ENCODE measurements around the gene FEM1B.
A peak's percentile ranks its signal among the peaks of the same experiment; 100 is the strongest.

Gene FEM1B

DNA sequence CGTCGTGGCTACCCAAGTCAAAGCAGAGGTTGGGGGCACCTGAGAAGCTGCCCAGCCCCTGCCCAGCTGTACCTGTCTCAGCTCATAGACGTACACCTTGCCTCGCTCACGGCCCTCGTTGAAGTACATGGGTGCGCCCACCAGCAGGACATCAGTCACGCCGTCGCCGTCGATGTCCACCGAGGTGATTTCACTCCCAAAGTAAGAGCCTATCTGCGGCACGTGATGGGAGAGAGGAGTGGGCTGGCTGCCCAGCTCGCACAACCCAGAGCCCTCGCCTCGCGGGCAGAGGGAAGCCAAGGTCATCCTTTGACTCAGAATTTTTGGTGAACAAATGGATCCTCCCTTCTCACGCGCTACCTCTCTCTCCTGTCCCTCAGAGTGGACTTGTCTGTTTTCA lies 54.7 kb downstream of the FEM1B start:
- TF ChIP-seq CTCF (conservative IDR thresholded peaks at IDR 0.05; ENCODE audit: low read depth, low read length) = no peak
- DNase-seq (ENCODE audit: low read depth) = no peak
- H3K4me3 ChIP-seq (ENCODE audit: low read depth, low read length) = no peak overlapping the region

DNA sequence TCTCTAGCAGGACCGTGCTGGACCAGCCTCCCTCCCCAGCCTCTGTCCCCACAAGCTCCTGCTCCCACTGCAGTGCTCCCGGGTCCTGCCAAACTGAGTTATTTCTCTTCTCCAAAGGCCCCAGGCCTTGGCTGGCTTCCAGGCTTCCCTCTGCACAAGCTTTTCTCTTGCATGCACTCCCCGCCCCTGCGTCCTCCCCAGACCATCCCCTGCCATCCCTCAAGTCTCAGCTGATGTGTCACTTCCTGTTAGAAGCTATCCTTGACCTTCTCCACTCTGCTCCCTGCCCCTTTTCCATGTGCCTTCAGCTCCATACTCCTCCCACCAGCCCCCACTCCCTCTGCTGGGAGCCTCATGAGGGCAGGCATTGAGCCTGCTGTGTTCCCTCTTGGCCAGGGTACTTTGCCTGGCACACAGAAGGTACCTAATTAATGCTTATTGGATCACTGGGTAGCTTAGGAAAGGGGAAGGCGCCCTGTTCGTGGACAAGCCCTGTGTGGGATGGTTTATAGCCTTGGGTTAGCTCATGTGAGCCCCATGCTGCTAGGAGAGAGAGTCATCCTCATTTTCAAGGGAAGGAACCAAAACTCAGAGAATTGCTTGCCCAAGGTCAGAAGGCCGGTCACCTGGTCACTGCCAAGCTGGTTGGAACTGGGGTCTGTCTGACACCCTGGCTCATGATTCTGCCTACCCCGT lies 56.4 kb downstream of the FEM1B start:
- no peak overlapping the region for H3K4me3 ChIP-seq (ENCODE audit: low read depth, low read length)
- DNase-seq (ENCODE audit: low read depth) = peak; percentile 67

DNA sequence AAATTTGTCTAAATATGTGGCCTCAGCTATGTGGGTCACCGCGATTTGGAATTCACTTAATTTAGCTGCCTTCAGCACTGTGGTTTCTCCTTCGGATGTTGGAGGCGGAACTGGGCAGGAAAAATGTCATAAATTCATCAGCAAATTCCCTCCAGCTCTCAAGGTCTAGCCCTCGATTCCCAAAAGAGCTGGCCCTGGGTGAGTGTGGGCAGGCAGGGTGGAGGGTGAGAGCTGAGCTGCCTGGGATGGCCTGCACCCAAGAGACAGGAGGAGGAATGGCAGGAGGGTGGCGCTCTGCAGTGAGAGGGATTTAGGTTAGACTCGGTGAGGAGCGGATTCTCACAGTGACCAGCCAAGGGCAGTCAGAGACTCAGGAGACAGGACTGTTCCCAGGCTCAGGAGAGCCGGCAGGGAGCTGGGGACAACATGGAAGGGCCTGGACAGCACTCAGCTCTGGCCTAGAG lies 57.1 kb downstream of the FEM1B start:
- peak; percentile 67 for DNase-seq (ENCODE audit: low read depth)
- TF ChIP-seq CTCF (conservative IDR thresholded peaks at IDR 0.05; ENCODE audit: low read depth, low read length) = peak; percentile 13
- no peak overlapping the region for H3K4me3 ChIP-seq (ENCODE audit: low read depth, low read length)

More for the DNA sequence above, 56.4 kb downstream of the FEM1B start:
- TF ChIP-seq CTCF (conservative IDR thresholded peaks at IDR 0.05; ENCODE audit: low read depth, low read length) = no peak

GRCh38 chr15:68335251-68335650 lies 57.7 kb downstream of the FEM1B start:
- no peak for DNase-seq (ENCODE audit: low read depth)
- H3K4me3 ChIP-seq (ENCODE audit: low read depth, low read length) = no peak overlapping the region
- TF ChIP-seq CTCF (conservative IDR thresholded peaks at IDR 0.05; ENCODE audit: low read depth, low read length) = no peak

DNA sequence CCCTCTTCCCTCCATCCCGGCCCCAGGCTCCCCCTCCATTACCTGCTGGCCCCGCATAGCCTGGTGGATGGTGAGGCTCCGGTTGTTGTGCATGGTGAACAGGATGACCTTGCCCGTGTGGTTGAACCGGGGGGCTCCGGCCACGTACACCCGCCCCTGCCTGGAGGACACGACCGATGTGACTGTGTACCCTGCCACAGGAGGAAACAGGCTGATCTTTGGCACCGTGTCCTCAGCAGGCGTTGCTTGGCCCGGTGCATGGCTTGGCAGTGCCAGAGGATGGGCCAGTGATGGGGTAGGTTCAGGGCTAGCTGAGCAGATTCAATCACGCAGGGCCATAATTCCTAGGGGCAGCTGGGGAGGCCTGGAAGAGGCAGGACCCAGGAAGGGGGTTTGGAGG lies 58.1 kb downstream of the FEM1B start:
- H3K4me3 ChIP-seq (ENCODE audit: low read depth, low read length) = no peak overlapping the region
- DNase-seq (ENCODE audit: low read depth) = no peak
- no peak for TF ChIP-seq CTCF (conservative IDR thresholded peaks at IDR 0.05; ENCODE audit: low read depth, low read length)

DNA sequence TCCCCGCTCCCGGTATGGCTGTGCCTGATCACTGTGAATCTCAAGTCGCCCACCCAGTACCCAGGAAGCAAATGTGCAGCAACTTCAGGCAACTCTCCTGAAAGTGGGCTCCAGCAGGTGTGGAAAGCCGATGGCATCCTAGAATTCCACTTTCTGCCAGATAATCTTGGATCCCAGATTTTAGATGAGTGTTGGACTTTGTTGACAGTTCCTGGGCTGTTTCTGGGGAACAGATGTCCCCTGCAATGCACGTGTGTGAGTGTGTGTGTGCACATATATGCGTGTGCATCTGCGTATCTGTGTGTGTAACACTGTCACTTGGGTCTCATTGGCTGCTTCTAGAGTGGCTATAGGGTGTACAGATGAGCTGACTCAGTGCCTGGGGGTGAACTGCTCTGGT lies 59.0 kb downstream of the FEM1B start:
- DNase-seq (ENCODE audit: low read depth) = no peak
- H3K4me3 ChIP-seq (ENCODE audit: low read depth, low read length) = no peak overlapping the region
- no peak for TF ChIP-seq CTCF (conservative IDR thresholded peaks at IDR 0.05; ENCODE audit: low read depth, low read length)

- no peak for TF ChIP-seq CTCF (conservative IDR thresholded peaks at IDR 0.05; ENCODE audit: low read depth, low read length)
- DNase-seq (ENCODE audit: low read depth) = no peak
- H3K4me3 ChIP-seq (ENCODE audit: low read depth, low read length) = no peak overlapping the region
Measured at GRCh38 chr15:68337826-68338225, 60.3 kb downstream of the FEM1B start.

All from choroid plexus epithelial cell (primary cell).